GM08714 (cell line): ENCODE measurements around the gene DKC1.
A peak's percentile ranks its signal among the peaks of the same experiment; 100 is the strongest.

Experiments used
- H3K4me3 ChIP-seq: fragments of 200-500 bp; sonication (Bioruptor generic); 2 replicates; pipeline ENCODE4 v1.5.1; 2014; ENCODE audit warnings: mild to moderate bottlenecking, low read length, inconsistent platforms
- ZNF274 ChIP-seq: IDR thresholded peaks from 2 replicates; pipeline ENCODE4 v1.6.1; 2012; ENCODE audit warnings: mild to moderate bottlenecking, low read depth, low read length

Gene DKC1

DNA sequence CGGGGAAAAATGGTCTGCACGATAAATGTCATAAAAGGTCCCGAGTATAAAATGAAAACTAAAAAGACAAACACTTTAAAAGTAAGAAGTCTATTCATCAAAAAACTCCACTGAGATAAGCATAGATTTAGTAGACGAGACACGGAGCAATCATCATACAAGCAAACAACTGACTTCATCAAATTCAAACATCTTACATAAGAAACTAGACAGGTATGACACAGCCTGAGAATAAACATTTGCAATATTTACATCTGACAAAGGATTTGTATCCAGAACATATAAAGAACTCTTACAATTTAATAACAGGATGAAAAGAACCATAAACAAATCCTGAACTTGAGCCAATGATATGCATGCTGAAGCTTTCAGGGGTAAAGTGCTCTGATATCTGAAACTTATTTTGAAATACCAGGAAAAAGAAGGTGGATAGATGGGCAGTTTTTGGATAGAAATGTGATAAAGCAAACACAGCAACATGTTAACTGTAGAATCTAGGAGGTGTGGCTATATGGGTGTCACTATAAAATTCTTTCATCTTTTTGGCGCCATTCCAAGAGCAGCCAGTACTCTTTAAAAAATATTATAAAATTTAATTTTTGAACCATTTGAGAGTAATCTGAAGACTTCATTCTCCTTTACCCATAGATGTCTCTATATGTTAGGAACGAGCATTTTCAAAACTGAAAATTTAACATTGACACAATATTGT is 30.6 kb downstream of the DKC1 start:
- no peak for TF ChIP-seq ZNF274
- no peak overlapping the region for H3K4me3 ChIP-seq

DNA sequence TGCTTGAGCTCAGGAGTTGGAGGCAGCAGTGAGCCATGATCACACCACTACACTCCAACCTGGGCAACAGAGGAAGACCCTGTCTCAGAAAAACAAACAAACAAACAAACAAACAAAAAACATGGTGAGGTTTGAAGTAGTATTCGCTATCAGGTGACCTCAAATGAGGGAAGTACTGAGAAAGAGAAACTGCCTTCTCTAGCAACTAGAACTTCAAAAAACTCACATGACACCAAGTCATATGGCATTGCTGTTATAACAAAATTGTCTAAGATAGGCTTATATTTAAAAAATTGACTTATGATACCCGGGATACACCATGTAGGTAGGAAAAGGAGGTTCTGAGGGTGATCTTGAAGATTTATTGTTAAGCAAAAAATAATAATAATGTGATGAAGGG is 32.4 kb downstream of the DKC1 start:
- no peak for TF ChIP-seq ZNF274
- H3K4me3 ChIP-seq: no peak overlapping the region

DNA sequence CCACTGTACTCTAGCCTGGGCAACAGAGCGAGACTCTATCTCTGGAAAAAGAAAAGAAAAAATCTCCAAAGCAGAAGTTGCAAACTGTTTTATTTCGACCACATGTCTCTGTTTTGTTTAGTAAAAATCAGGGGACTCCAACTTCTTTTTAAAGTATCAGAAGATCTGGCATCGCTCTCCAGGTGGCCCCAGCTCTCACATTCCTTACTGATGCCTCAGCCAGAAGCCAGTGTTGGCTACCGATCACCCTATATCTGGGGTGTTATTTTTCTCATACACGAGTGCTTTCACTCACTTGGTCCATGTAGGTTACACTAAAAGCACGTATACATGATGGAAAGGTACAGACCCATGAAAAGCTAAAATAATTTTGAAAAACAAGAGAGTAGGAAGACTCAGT is 34.3 kb downstream of the DKC1 start:
- H3K4me3 ChIP-seq: no peak overlapping the region; the same call in 1 of the 2 replicates
- no peak for TF ChIP-seq ZNF274

DNA sequence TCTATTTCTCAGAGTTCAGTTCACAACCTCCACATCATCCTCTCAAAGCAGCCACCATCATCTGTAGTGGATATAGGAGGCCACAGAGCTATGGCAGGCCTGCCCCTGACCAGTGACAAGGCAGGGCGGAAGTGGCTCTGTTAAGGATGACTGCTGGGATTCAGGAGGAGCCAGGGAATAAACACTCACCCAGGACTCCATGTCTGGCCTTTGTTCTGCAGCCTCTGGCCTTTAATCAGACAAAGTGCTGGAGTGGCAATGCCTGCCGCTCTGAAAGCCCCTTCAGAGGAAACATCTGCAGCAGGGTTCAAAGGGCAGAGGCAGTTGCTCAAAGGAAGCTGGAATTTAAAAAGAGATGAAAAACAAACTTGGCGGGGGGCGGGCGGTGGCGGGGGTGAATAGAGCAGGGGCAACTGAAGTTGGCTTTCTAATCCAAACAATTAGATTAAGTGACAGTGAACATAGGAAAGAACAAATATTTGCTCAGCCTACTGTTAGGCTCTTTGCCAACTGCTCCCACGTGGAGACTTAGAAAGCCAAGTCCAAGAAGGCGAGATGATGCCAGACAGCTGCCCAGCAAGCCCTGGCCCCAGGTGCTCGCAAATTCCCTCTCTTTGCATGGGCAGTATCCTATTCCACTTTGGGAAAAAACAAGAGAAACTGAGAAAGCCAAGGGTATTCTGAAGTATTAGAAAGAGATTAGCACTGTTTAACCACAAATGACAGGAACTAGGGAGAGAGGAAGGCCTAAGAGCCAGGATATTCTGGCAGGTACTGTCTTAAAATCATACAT is 37.1 kb downstream of the DKC1 start:
- peak overlapping the region; percentile 4; the same call in 1 of the 2 replicates for H3K4me3 ChIP-seq
- TF ChIP-seq ZNF274: no peak

DNA sequence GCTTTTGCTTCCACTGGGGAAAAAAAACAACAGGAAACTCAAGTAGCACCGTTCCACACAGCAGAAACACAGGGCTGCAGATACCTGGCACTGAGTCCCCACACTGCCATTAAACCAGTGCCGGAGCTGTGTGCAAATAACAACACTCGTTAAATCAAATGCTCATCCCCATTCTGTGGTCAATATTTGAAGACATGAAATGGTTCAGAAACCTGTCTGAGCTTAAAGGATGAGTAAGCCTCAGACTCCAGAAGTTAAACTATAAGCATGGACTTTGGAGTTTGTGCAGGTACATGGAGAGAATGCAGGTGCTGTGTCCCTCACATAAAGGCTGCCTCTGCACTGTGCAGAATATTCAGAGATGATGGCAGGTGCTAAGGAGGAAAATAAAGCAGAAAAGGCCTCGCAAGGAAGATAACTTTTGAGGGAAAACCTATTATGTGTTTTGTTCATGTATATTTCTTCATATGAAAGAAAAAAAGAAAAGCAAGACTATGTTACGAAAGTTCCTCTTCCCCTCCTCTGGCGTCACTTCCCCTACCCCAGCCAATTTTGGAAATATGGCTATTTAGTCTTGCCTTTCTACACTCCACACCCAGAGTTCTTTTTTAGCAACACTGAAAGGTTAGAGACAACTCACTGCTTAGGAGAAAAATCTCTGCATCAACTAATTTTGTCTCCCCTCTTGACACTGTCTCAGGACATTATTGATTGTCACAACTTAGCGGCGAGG is 38.0 kb downstream of the DKC1 start:
- no peak for TF ChIP-seq ZNF274
- no peak overlapping the region for H3K4me3 ChIP-seq

DNA sequence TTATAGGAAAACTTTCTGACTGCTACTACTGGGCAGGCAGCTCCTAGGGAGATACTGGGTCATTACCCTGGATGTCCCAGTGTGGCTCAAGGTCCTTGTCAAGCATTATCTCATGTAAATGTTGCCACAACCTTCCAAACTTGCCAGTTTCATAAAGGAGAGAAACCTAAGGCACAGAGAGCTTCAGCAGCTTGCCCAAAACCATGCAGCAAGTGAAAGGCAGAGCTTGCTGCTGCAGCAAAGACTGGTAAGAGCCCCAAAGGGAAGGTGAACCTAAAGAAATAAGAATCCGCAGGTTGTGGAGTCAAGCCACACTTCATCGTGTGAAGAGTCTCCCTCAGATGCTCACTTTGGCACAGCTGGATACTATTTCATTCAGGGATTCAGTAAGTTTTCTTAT is 40.3 kb downstream of the DKC1 start:
- TF ChIP-seq ZNF274: no peak

DNA sequence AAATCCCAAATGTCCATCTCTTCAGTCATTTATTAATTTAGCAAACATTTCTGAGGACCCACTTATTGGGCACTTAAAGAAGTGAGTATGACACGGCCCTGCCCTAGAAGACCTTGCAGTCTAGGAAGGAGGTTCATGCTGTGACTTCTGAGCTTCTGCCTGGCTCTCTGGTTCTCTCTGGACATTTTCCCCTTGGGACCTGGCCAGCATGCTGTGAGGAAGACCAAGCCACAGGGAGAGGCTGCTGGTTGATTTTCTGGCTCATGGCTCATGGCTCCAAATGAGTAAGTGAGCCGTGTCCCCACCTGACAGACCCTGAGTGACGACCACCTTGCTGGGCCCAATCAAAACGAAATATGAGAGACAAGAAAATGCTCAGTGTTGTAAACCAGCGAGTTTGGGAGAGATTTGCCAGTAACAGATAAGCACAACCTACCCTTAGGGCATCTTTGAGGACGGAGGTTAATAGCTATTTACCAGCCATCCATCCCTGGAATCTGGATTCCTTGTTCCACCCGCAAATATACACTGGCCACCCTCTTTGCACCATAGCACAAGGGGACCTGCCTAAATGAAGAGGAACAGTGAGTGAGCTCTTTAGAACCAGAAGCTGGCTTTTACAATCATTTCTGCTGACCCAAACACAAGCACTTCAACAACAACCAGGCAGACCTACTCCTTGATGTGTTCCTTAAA is 41.7 kb downstream of the DKC1 start:
- no peak for TF ChIP-seq ZNF274
- H3K4me3 ChIP-seq: peak overlapping the region; percentile 69

More for the DNA sequence above, 40.3 kb downstream of the DKC1 start:
- no peak overlapping the region for H3K4me3 ChIP-seq

DNA sequence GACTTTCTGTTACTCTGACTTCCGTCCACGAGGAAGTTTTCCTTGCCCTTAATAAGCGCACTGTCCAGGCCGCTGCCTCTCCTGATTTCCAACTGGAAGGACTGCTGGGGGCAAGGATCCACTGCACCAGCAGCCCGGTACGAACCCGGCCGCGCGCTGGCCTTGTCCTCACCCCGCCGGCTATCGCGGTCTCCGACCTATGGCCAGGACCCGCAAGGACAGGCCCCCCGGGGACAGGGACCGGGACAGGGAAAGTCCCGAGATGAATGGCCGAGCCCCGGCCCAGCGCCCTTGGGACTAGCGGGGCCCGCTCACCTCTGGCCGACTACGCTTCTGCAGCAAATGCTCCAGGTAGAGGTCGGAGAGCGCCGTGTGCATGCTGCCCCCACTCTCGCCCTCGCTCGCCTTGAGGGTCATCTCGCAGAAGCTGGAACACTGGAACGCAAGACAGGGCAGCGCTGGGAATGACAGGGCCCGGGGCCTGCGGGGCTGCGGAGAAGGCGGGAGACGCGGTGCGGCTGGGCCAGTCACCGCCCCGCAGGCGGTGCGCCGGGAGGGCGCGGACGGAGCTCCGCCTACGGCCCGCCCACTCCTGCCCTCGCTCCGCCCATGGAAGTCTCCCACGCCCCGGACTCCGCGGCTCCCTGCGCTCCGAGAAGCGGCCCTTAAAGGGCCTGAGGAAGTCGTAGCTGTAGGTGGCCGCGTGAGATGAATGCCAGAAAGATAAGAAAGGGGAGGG is 42.5 kb downstream of the DKC1 start, which contains the start of gene MPP1:
TSS of gene MPP1 (minus strand) at position 529 of the 739 bp plus-strand sequence. CDS start at position 417, 112 bp downstream.
- no peak for TF ChIP-seq ZNF274
- H3K4me3 ChIP-seq: peak within 1 kb of the TSS; percentile 69

DNA sequence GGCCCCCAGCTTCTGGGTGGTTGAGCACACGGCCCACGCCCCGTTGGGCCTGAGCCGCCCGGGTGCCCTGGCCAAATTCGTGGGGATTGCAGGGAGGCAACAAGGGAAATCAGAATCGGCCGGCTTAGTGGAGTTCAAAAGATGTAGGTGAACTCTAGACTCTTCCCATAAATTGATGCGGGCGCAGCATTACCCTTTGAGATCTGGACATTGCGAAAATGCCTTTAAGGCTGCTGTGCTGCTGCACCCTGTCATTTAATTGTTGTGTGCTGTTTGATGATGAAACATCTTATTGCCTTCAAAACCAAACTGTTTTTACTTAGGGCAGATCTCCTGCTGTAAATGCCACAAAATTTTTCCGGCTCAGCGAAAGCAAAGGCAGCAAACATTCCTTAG is 43.0 kb downstream of the DKC1 start:
- TF ChIP-seq ZNF274: no peak

DNA sequence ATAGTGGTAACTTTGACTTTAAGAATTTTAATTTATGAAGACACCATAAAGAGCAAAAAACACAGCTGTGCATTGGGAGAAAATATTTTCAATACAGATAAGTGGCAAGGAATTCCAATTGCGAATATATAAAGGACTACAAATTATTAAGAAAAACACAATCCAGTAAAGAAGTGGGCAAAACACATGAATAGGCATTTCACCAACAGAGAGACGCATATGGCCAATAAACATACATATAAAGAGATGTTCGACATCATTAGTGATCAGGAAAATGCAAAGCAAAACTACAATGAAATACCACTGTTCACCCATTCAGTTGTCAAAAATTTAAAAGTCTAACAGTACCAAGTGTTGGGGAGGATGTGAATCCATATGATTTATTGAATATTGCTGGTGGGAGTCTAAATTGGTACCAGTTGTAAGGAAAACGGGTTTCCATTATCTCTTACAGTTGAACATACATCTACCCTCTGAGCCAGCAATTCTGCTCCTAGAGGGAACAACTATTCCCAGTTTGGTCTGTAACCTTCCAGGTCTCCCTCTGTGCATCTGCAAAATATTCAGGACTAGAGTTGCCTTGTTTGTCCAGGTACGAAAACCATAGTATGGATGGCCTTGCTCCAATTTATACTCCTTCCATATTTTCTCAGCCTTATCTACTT is 44.3 kb downstream of the DKC1 start:
- TF ChIP-seq ZNF274: no peak

More for the DNA sequence above, 43.0 kb downstream of the DKC1 start:
- peak overlapping the region; percentile 33; the same call in 1 of the 2 replicates for H3K4me3 ChIP-seq

DNA sequence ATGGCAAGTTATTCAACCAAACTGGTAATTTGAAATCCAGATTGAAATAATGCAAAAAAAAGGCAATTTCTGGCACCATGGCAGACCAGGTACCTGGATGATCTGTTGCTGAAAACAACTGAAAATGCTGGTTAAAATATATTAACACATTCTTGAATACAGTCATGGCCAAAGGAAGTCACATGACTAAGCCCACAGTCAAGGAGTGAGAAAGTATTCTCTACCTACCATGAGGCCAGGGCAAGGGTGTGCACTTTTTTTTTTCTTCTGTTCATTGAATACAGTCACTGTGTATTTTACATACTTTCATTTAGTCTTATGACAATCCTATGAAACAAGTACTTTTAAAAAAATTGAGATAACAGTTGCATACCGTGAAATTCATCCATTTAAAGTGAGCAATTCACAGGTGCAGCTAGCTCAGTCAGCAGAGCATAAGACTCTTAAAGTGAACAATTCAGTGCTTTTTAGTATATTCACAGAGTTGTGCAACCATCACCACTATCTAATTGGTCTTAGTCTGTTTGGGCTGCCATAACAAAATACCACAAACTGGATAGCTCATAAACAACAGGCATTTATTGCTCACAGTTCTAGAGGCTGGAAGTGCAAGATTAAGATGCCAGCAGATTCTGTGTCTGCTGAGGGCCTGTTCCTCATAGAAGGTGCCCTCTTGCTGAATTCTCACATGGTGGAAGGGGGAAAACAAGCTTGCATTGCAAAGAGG is 47.4 kb downstream of the DKC1 start:
- TF ChIP-seq ZNF274: no peak
- no peak overlapping the region for H3K4me3 ChIP-seq

More for the DNA sequence above, 44.3 kb downstream of the DKC1 start:
- no peak overlapping the region for H3K4me3 ChIP-seq
